GM19397 (cell line): ENCODE results near the gene CPLX3.
A peak's percentile ranks its signal among the peaks of the same experiment; 100 is the strongest.

Experiments
- ATAC-seq: cut with Tn5 transposase; IDR thresholded peaks from one replicate; pipeline ENCODE4 v1.9.1; 2021; ENCODE audit warnings: mild to moderate bottlenecking, moderate library complexity; ENCODE audit not compliant: unreplicated experiment

CPLX3 gene

DNA sequence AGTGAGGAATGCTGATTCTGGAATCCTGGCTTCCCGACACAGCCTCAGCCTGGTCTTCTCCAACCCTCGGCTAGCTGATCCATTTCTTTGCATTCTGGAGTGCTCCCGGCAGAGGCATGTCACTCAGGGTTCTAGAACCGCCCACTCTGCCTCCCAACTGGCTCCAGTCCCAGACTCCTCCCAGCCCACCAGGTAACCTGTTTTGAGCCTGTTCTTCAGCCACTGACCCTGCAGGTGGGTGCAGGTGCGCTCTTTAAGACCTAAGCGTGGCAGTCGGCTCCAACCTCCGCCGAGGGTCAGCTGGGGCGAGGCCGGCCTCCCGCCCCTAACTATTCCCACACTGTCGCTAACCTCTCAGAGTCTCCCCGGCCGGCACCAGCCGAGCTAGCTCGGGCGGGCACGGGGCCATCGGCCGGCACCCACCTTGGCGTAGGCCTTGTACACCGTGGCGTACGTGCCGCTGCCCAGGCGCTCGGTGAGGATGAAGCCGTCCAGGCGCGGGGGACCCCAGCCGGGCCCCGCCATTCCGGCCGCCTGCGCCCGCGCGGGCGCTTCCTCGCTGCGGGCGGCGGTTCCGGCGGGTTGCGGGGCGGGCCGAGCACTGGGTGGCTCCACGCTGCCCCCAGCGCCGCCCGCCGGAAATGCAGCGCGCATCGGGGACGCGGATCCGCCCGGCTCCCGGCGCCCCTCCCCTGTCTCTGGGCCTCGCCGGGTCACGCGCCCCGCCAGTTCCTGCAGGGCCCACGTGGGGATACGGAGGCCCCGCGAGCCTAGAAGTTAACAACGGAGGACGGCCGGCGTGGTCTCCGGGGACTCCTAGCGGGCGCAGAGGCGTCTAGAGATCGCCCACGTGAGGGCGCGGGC is 16.4 kb downstream of the CPLX3 start, which contains the start of gene ULK3:
Gene ULK3 (minus strand): TSS at position 576 of the 864 bp plus-strand sequence. CDS start 51 bp downstream, at position 525.
- peak; percentile 90 for ATAC-seq

DNA sequence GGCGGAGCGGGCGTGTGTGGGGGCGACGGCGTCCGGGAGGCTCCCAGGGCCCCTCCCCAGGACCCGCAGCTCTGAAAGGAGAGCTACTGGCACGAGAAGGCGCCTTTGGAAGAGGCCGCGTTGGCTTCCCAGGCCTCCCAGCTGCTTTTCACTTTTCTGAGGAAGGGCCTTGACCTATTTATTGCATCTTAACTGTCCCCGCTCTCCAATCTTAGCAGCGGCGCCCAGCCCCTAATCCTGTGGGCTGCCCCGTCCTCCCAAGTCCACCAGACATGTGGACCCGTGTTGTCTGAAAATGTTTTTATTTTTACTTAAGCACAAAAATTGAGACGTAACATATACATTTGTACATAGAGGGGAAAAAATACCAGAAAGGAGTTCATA is 17.0 kb downstream of the CPLX3 start:
- ATAC-seq, result no peak

DNA sequence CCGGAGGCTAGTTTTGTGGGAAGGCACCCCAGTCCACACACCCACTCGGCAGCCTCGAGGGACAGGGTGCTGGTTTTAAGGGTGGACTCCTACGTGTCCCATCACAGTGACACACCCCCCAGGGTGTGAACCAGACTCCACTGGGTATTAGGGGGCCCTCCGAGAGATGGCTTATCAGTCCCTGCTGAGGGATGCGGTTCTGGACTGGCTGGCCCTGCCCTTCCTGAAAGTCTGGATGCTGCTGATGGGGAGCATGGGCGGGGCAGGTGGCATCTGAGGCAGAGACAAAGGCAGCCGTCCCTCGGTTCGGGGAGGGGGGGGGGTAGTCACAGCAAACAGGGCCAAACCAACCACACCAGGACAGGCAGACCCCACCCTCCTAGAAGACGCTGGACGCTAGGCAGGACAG is 17.5 kb downstream of the CPLX3 start:
- ATAC-seq, result no peak

DNA sequence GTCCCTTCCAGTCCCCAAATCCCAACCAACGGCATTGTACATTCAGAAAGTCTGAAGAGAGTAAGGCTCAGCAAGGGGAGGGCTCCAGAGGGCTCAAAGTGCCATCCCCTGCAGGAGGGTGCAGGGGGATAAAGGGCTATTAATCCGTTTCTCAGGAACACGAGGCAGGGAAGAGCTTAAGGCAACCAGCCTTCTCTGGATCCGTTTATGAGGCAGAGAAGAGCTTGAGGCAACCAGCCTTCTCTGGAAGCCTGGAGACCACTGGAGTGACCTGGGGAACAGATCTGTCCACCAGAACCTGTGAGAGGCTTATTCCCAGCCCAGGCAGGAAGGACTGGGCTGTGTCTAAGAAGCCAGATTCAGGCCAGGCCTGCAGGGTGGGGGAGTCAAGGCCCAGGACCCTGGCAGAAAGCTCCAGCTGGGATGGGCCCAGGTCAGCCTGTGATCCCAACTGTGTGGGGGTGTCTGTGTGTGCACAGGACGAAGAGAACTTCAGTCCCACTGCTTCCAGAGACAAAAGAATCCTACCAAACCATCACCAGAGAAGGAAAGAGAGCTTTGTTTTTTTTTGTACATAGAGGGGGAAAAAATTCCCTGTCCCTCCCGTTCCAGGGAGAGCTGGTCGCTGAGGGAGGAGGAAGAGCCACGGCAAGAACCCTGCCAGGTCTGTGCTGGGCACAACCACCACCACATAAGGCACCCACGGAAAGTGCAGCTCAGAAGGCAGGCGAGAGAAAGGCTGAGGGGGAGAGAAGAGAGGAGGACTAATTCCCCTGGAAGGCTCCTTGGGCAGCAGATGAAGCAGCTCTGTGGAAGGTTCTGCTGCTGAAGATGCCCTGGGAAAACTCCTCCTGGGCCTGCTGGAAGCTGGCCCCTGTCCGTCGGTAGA is 18.1 kb downstream of the CPLX3 start:
- no peak for ATAC-seq

DNA sequence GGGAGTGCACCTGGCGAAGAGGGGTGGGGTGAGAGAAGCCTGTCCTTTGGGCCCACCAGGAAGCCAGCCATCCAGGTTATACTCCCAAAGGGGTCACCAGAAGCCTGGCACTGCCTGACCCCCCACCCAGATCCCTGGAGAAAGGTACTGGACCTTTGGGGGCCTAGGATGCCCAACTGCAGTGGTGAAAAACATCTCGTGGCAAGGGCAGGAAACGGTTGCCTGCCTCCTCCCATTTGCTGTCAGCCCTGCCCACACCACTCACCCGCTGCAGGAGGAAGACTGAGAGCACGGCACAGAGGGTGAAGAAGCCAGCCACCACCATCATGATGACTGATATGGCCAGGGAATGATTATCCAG is 18.8 kb downstream of the CPLX3 start:
- ATAC-seq, result no peak

DNA sequence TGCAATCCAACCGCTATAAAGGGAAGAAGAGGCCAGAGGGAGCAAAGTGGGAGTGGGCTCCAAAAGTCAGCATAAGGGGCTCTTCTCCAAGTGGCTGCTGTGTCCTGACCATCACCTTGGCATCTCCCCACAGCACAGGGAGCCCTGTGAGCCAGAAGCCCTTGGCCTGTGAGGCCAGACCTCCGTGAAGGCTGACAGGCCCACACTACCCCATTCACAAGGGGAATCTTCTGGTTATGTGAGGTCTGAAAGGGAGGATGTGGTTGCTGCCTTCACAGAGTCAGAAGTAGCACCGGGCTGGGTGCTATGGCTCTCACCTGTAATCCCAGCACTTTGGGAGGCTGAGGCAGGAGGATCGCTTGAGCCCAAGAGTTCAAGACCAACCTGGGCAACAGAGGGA is 19.2 kb downstream of the CPLX3 start:
- ATAC-seq, result no peak

DNA sequence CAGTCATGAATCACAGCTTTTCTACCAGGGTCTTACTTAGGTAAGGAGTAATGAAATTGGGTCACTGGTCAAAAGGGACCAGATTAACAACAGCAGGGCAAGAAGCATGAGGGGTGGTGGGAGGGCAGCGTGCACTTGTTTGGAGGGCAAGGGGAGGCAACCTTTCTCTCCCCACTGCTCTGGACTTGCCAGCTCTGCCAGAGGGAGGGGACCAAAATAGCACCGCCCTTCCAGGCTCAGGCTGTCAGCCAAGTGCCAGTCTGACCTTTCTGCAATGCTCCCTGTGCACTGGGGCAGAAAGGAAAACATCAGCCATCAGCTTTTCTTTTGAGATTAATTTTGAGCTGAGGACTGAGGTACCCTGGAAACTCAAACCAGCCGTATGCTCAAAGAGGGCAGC is 21.0 kb downstream of the CPLX3 start:
- ATAC-seq, result no peak

DNA sequence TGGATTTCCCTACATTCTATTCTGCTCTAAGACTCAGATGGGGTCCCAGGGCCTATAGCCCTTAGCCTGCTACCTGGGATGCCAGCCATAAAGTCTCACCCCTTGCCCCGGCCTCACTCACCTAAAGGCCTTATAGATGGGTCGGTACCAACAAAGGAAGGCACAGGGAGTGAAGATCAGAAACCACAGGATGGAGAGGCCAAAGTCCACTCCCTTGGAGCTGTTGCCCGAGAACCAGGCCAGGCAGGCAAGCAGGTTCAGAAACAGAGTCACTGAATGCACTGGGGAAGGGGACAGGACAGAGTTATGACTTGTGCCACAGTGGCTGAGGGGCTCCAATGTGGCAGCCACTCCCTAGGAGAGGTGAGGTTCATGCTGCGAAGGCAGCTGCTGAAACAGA is 24.0 kb downstream of the CPLX3 start:
- ATAC-seq, result no peak

DNA sequence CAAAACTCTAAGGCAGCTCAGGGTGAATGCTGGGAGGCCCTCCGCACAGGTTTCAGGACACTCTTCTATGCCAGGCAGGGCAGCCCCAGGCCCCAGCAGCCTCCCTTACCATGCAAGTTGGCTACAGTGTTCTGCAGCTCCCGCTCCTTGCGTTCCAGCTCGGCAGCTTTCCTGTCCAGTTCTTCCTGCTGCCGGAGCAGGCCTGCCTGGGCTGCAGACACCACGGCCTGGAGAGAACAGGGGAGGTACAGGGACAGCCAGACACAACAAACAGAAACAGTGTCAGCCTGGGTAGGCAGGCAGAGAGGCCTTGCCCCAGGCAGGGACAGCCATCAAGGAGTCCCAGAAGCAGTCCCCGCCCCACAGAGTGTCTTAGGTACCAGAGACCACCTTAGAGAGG is 25.5 kb downstream of the CPLX3 start:
- ATAC-seq, result no peak

DNA sequence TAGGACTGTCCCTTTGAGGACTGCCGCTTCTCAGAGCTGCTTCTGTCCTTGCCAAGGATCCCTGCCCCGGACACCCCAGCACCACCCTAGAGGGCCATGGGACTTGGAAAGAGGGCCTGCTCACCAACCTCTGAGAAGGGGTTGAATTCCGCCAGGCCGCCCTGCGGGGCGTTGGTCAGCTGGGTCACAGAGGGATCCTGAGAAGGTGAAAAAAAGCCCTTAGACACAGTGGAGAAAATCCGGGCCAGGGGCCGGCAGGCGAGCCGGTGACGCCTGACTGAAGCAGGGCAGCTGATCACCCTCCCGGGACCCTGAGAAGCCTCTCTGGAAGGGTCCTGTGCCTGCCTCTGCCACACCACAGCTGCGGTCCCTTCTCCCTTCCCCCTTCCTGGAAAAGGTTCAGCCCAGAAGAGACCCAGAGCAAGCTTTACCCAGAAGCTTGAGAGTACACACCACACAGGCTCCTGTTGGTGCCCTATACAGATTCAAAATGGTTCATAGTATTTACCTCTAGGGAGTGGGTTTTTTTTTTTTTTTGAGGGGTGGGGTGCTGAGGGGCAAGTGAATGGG is 28.1 kb downstream of the CPLX3 start:
- no peak for ATAC-seq

DNA sequence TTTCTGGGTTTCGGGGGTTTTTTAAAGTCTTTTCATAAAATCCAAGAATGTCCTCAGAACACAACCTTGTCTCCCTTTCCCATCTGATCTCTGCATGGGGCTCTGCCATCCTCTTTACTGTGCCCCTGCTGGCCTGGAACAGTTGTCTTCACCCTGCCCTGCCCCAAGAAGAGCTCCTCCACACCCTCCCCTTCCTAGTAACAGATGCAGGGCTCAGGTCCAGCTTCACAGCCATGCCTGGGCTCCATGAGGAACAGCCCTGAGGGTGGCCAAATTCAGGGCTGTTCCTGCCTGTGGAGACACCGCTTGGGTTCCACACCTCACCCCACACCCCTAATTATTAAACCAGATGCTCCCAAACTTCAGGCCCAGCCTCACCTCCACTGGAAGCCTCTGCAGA is 29.4 kb downstream of the CPLX3 start:
- no peak for ATAC-seq

DNA sequence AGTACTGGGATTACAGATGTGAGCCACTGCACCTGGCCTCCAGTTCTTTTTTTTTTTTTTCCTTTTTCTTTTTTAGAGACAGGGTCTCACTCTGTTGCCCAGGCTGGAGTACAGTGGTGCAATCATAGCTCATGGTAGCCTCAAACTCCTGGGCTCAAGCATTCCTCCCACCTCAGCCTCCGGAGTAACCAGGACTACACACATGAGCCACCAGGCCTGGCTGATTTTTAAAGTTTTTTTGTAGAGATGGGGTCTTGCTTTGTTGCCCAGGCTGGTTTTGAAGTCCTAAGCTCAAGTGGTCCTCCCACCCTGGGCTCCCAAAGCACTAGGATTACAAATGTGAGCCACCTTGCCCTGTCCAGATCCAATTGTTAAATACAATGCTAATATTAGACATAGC is 30.1 kb downstream of the CPLX3 start:
- no peak for ATAC-seq

DNA sequence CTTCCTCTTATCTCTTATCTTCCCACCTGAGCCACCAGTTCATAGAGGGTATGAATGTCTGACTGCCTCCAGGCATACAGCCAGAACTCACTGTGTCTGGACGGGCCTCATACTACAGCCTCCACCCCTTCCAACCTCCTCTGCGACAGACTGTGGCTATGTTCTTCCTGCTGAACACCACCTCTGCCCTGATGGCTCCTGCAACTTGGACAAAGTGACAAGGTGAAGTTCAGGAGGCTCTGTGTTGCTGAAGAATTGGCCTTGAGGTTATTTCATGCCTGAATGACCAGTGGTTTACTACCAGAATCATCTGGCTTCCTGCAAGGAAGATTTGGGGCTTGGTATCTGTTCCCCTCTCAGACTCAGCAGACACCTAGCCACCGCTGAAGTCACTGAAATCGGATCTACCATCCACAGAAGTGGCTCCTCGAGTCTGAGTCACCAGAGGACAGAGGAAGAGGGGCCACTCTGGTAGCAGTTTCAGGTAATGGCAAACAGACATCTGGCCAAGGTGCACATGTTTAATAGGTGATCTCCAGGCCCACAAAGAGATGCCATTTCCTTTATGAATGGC is 30.7 kb downstream of the CPLX3 start:
- ATAC-seq, result peak; percentile 74

DNA sequence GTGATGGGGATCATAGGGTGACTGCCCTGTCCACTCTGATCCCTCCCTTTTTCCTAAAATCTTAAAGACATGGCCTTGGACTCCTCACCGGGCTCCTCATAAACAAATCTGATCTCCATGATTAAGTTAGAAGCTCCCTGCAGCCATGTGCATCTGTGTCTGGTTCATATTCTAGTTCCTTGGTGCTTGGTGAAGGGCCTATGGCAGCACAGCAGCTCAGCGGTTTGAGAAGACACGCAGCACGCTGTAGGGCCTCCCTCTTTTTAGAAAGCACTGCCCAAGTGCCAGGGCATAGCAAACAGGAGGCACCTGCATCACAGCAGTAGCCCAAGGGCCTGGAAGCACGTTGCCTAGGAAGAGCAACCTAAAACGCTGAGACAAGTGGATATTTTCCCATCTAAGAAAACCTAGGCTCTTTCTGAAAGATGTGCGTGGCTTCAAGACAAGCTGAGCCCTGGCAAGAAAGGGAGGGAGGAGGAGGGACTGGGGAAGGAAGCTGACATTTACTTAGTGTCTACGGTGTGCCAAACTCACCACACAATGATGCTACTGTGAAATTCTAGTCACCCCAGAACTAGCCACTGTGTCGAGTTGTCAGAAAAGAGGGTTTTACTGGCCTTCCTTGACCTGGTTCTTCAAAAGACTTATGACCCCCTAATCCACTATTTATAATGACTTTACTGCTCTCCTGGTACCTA is 31.4 kb downstream of the CPLX3 start:
- ATAC-seq, result peak; percentile 18

DNA sequence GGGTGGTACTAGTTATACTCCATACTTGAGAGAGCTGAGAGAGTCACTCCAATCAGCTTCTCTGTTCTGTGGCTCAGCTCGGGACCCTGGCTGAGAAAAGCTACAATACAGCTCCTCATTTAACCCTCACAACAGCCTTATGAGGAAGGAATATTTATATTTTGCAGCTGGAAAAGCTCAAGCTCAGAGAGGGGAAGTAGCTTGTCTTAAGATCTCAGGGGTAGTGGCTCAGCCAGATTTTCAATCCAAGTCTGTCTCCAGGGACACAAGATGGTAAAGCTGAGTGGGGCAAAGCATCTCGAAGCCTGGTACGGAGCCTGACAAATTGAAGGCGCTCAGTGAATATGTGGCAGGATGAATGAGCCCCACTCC is 31.9 kb downstream of the CPLX3 start:
- no peak for ATAC-seq

DNA sequence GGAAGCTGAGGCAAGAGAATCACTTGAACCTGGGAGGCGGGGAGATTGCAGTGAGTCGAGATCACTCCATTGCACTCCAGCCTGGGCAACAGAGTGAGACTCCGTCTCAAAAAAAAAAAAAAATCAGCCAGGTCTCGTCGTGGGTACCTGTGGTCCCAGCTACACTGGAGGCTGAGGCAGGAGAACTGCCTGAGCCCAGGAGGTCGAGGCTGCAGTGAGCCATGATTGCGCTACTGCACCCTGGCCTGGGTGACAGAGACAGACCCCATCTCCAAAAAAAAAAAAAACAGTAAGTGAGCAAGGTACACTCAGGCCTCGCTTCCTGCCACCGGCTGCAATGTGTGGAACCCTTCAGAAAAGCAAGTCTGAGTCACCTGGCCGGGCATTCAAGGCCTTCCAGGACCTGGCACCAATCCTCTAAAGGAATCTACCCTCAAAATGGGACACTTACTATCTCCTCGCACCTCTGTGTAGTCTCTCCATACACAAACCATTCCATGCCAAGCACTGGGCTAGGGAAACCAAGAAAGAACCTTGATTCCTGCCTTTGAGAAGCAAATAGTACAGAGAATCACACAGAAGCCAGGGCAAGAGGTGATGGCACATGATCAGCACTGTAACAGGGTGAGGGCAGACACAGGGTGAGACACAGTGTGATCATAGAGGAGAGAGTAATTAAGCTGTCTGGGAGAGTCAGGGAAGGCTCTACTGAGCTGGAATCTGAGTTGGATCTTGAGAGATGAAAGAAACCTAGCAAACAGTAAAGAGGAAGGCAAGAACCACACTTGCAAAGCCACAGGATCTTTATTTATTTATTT is 37.0 kb downstream of the CPLX3 start:
- ATAC-seq, result no peak

DNA sequence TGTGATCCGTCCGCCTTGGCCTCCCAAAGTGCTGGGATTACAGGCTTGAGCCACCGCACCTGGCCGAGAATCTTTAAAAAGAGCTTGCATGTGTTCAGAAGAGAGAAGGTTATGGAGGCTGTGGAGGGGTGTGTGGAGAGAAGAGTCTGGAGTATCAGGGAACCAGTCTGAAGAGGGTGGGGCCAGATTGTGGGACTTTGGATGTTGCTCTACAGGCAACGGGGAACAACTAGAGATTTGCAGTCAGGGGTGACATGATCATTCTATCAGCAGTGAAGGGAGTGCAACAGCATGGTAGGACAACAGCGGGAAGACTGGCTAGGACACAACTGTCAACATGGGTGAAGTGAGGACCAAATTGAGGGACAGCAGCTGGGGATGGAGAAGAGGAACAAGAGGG is 37.9 kb downstream of the CPLX3 start:
- no peak for ATAC-seq

DNA sequence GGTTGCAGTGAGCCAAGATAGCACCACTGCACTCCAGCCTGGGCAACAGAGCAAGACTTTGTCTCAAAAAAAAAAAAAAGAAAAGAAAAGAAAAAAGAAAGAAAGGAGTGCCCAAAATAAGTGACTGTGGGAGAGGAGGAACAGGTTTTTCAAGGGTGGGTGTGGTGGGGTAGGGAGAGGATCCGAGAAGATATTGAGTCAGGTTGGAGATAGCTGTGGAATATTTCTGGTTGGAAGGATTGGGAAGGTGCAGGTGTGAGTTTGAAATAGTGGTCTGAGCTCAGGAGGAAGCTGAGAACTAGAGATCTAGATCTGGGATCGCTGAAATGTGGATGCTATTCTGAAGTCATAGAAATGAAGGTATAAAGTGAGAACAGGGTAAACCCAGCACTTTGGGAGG is 38.9 kb downstream of the CPLX3 start:
- no peak for ATAC-seq

DNA sequence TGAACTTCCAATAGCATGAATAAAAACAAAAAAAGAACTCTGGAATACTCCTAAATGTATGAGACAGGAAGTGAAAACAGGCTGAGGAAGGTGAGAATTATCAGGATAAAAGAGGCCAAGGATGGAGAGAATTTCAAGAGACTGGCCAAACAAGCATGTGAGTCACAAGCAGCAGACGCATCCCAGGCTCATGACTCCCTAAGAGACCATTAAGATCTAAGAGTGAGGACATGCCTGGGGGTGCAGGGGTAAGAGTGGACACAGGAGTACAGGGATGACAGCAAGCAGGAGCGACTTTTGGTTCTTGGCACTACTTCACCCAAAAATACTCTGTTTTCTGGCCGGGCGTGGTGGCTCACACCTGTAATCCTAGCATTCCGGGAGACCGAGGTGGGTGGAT is 39.7 kb downstream of the CPLX3 start:
- no peak for ATAC-seq

DNA sequence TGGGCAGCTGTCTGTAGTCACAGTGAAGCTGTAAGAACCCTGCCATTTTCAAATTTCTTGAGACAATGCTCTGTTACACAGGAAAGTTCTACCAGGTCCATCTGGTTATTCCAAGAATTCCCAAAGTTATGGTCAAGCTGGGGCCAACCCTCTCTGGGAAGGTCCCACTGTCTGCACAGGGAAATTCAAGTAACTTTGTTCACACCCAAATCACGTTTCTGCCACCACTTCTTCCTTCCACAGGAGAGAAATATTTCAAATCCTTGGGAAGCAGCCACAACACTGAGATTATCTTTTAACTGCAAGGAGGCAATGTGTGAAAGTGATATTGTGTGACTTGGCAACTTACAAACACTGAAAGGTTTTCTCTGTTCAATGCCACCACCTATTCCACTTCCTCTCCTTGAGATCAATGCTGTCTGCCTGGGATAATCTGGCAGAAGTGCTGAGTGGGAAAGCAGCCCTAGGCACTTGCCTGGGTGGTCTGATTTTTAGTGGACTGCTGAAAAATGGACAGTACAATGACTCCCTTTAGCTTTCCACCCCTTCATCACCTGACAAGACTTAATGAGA is 41.1 kb downstream of the CPLX3 start:
- no peak for ATAC-seq
